Measurements from ENCODE around the gene TIPARP. TPM values are rescaled to one million over a fixed set of nuclear protein-coding genes. Genes with fewer than 3 reads are reported as not detected.
"Not testable (repeated sequence)": the region's sequence is repeated elsewhere in the genome, so short reads cannot be mapped to it uniquely, and the experiment has no call there.

TIPARP gene
- total RNA-seq, 1 donor from 2014 or later, result 31.3 TPM

- intact Hi-C loops (cut with micrococcal nuclease), result no loop called here
- TF ChIP-seq, protein P1, sequence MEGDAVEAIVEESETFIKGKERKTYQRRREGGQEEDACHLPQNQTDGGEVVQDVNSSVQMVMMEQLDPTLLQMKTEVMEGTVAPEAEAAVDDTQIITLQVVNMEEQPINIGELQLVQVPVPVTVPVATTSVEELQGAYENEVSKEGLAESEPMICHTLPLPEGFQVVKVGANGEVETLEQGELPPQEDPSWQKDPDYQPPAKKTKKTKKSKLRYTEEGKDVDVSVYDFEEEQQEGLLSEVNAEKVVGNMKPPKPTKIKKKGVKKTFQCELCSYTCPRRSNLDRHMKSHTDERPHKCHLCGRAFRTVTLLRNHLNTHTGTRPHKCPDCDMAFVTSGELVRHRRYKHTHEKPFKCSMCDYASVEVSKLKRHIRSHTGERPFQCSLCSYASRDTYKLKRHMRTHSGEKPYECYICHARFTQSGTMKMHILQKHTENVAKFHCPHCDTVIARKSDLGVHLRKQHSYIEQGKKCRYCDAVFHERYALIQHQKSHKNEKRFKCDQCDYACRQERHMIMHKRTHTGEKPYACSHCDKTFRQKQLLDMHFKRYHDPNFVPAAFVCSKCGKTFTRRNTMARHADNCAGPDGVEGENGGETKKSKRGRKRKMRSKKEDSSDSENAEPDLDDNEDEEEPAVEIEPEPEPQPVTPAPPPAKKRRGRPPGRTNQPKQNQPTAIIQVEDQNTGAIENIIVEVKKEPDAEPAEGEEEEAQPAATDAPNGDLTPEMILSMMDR (IDR thresholded peaks at IDR 0.05), result no peak
- H3K4me1 Mint-ChIP-seq, result peaks cover 12% of the 10 kb centered on the region
- CTCF ChIA-PET, result no interaction called here
- peaks cover 3% of the 10 kb centered on the region for H3K9me3 Mint-ChIP-seq
- DNase-seq, result no peak
- POLR2A ChIA-PET, result no interaction called here
- ATAC-seq (ENCODE audit: low read depth), result no peak
- no peak overlapping the region for H3K4me3 Mint-ChIP-seq
- H3K27ac Mint-ChIP-seq, result no peak overlapping the region
- H3K36me3 Mint-ChIP-seq (ENCODE audit: low read depth), result no peaks in the 10 kb centered on the region
- peaks cover 3% of the 10 kb centered on the region for H3K27me3 Mint-ChIP-seq
These were observed 26.3 kb upstream of the TIPARP start for GRCh38 chr3:156648086-156648485.

- intact Hi-C loops (cut with micrococcal nuclease), result no loop called here
- DNase-seq, result no peak
- TF ChIP-seq, protein P1 (IDR thresholded peaks at IDR 0.05), result no peak
- Mint-ChIP-seq H3K4me3 (no peak overlapping the region), H3K36me3 (ENCODE audit: low read depth) (no peaks in the 10 kb centered on the region), H3K27ac (no peak overlapping the region), H3K27me3 (peaks cover 3% of the 10 kb centered on the region), H3K4me1 (no peaks in the 10 kb centered on the region), H3K9me3 (peaks cover 3% of the 10 kb centered on the region)
- ChIA-PET POLR2A (no interaction called here), CTCF (no interaction called here)
- ATAC-seq (ENCODE audit: low read depth), result no peak
These were observed 24.7 kb upstream of the TIPARP start for GRCh38 chr3:156649681-156650080.

DNA sequence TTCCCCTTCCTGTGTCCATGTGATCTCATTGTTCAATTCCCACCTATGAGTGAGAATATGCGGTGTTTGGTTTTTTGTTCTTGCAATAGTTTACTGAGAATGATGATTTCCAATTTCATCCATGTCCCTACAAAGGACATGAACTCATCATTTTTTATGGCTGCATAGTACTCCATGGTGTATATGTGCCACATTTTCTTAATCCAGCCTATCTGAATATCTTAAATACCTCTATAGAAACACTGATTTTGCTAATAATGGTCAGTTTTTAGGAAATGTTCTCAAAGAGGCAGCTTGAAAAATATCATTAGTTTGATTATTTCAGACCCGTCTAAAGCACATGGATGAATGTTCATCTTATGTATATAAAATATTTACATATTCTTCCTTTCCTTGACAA is 21.7 kb upstream of the TIPARP start:
- POLR2A ChIA-PET, result not testable (repeated sequence)
- CTCF ChIA-PET, result interaction anchor here (1.6 kb wide), 1 partner anchor 429 kb away, joined by 4 read pairs; no protein-coding TSS in a partner anchor

DNA sequence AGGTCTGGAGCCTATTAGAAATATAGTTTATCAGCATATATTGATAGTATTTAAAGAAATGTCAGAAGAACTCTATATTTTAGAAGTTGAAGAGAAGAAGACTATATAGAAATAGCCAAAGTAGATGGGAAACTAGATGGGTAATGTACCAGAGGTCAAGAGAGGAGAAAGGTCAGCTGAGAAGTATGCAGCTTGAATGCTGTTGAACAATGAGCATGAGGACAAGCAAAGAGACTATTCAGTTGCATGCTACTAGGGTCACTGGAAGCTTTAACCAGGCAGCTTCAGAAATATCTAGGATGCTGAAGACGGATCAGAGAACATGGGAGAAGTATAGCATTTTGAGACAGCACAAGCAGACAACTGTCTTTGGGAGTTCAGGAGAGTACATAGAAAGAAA is 19.6 kb upstream of the TIPARP start:
- TF ChIP-seq, protein P1 (IDR thresholded peaks at IDR 0.05), result no peak
- ATAC-seq (ENCODE audit: low read depth), result no peak
- no peaks in the 10 kb centered on the region for H3K9me3 Mint-ChIP-seq
- no peaks in the 10 kb centered on the region for H3K36me3 Mint-ChIP-seq (ENCODE audit: low read depth)
- ChIA-PET CTCF (no interaction called here), POLR2A (no interaction called here)
- no peak for DNase-seq
- H3K27me3 Mint-ChIP-seq, result no peaks in the 10 kb centered on the region
- H3K27ac Mint-ChIP-seq, result no peak overlapping the region
- intact Hi-C loops (cut with micrococcal nuclease), result no loop called here
- no peak overlapping the region for H3K4me3 Mint-ChIP-seq
- no peaks in the 10 kb centered on the region for H3K4me1 Mint-ChIP-seq

More for the DNA sequence above, 21.7 kb upstream of the TIPARP start:
- H3K36me3 Mint-ChIP-seq (ENCODE audit: low read depth); DNase-seq; ATAC-seq (ENCODE audit: low read depth); H3K4me3 Mint-ChIP-seq; intact Hi-C loops (cut with micrococcal nuclease); H3K9me3 Mint-ChIP-seq; H3K4me1 Mint-ChIP-seq; H3K27me3 Mint-ChIP-seq; H3K27ac Mint-ChIP-seq: not testable (repeated sequence)

GRCh38 chr3:156655819-156656550 is 18.4 kb upstream of the TIPARP start:
- ChIA-PET POLR2A (no interaction called here), CTCF (no interaction called here)
- DNase-seq (no peak), ATAC-seq (ENCODE audit: low read depth) (no peak)
- TF ChIP-seq, protein P1 (IDR thresholded peaks at IDR 0.05), result no peak
- H3K9me3 Mint-ChIP-seq, result no peaks in the 10 kb centered on the region
- H3K4me1 Mint-ChIP-seq, result peaks cover 6% of the 10 kb centered on the region
- H3K27ac Mint-ChIP-seq, result no peak overlapping the region
- no peak overlapping the region for H3K4me3 Mint-ChIP-seq
- H3K36me3 Mint-ChIP-seq (ENCODE audit: low read depth), result no peaks in the 10 kb centered on the region
- H3K27me3 Mint-ChIP-seq, result no peaks in the 10 kb centered on the region
- intact Hi-C loops (cut with micrococcal nuclease), result no loop called here

GRCh38 chr3:156657440-156657839 is 16.9 kb upstream of the TIPARP start:
- TF ChIP-seq, protein P1 (IDR thresholded peaks at IDR 0.05), result no peak
- ATAC-seq (ENCODE audit: low read depth) (no peak), DNase-seq (no peak)
- no peak overlapping the region for H3K4me3 Mint-ChIP-seq
- H3K27ac Mint-ChIP-seq, result no peak overlapping the region
- peaks cover 19% of the 10 kb centered on the region for H3K4me1 Mint-ChIP-seq
- POLR2A ChIA-PET, result no interaction called here
- no peaks in the 10 kb centered on the region for H3K27me3 Mint-ChIP-seq
- CTCF ChIA-PET, result no interaction called here
- no peaks in the 10 kb centered on the region for H3K36me3 Mint-ChIP-seq (ENCODE audit: low read depth)
- intact Hi-C loops (cut with micrococcal nuclease), result no loop called here
- no peaks in the 10 kb centered on the region for H3K9me3 Mint-ChIP-seq

All from activated B cell treated with CpG ODN at 0.5 μM for 24 hours (primary cell).